SK-N-MC (cell line): ENCODE results near the gene MAFG.
"Not testable (repeated sequence)": the region's sequence is repeated elsewhere in the genome, so short reads cannot be mapped to it uniquely, and the experiment has no call there.

Source experiments
- DNase-seq: peaks from one replicate; pipeline ENCODE4 v3.0.0-alpha.2; 2011; ENCODE audit warnings: low read depth, low spot score
- H3K27ac ChIP-seq: fragments of 200-600 bp; sonication (generic); 2 replicates; pipeline ENCODE4 v1.5.1; 2016; ENCODE audit warnings: mixed run types
- H3K36me3 ChIP-seq: fragments of 200-600 bp; sonication (generic); 2 replicates; pipeline ENCODE4 v1.6.1; 2017; ENCODE audit warnings: antibody characterized with exemption, low read length, mixed read lengths; ENCODE audit not compliant: insufficient read depth
- H3K4me3 ChIP-seq: fragments of 200-600 bp; sonication (generic); 2 replicates; pipeline ENCODE4 v1.5.1; 2016
- H3K9ac ChIP-seq: fragments of 200-600 bp; sonication (generic); 2 replicates; pipeline ENCODE4 v1.8.0; 2017; ENCODE audit warnings: mixed run types, mixed read lengths; ENCODE audit not compliant: insufficient read length
- H3K9me3 ChIP-seq: fragments of 200-600 bp; sonication (generic); 2 replicates; pipeline ENCODE4 v1.6.1; 2017; ENCODE audit warnings: low read depth, mild to moderate bottlenecking, antibody characterized with exemption, low read length, moderate library complexity, mixed read lengths
- EZH2 ChIP-seq: fragments of 200-600 bp; sonication (generic); IDR thresholded peaks from one replicate; pipeline ENCODE4 v1.6.1; 2017; ENCODE audit warnings: antibody characterized with exemption
- FOXP2 ChIP-seq: optimal IDR thresholded peaks from 2 replicates; pipeline ENCODE3; 2011; ENCODE audit warnings: mild to moderate bottlenecking, moderate library complexity; ENCODE audit not compliant: insufficient read depth; ENCODE audit errors: extremely low read length, control extremely low read depth
- POLR2AphosphoS5 ChIP-seq: IDR thresholded peaks from 2 replicates; pipeline ENCODE4 v1.6.1; 2012; ENCODE audit warnings: mild to moderate bottlenecking, low read depth, low read length, borderline replicate concordance

The MAFG gene

DNA sequence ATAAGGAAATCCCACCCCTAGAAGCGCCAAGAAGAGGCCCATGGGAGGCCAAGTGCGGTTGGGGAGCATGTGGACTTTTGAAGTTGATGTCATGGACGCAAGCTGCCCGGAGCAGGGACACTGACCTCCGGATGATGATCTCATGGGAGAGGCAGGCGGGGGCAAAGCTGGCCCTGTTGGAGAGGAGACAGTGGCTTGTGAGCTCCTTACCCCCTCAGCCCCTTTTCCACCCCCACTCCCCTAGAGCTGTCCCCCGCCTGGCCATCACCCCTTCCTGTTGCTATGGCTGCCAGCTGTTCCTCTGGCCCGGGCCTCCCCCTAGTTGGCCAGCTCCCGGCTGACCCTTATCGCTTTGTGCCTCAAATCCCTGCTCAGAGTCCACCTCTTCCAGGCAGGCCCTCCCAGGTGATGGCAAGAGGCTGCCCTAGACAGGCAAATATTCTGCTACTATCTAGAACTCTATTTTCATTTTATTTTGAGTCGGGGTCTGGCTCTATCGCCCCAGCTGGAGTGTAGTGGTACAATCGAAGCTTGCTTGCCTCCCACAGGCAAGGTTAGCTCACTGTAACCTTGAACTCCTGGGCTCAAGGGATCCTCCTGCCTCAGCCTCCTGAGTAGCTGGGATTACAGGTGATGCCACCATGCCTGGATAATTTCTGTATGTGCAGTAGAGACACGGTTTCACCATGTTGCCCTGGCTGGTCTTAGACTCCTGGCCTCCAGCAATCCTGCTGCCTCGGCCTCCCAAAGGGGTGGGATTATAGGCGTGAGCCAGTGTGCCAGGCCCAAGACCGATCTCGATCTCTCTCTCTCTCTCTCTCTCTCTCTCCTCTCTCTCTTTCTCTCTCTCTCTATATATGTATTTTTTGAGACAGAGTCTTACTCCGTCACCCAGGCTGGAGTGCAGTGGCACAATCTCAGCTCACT, 26.9 kb upstream of the MAFG start:
- TF ChIP-seq EZH2: no peak
- TF ChIP-seq FOXP2: no peak
- TF ChIP-seq POLR2AphosphoS5: no peak
- H3K9ac ChIP-seq: no peak overlapping the region
- H3K9me3 ChIP-seq: no peaks in the 10 kb centered on the region
- H3K27ac ChIP-seq: no peak overlapping the region
- no peak overlapping the region for H3K4me3 ChIP-seq
- no peaks in the 10 kb centered on the region for H3K36me3 ChIP-seq
- no peak for DNase-seq

DNA sequence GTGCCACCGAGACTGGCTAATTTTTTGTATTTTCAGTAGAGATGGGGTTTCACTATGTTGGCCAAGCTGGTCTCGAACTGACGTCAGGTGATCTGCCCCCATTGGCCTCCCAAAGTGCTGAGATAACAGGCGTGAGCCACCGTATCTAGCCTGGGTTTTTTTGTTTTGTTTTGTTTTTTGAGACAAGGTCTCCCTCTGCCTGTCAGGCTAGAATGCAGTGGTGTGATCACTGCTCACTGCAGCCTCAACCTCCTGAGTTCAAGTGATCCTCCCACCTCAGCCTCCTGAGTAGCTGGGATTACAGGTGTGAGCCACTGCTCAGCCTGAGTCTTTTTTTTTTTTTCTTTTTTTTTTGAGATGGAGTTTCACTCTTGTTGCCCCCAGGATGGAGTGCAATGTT, 25.9 kb upstream of the MAFG start:
- not testable (repeated sequence) for H3K9ac ChIP-seq, H3K36me3 ChIP-seq, H3K4me3 ChIP-seq, DNase-seq, H3K9me3 ChIP-seq, H3K27ac ChIP-seq

DNA sequence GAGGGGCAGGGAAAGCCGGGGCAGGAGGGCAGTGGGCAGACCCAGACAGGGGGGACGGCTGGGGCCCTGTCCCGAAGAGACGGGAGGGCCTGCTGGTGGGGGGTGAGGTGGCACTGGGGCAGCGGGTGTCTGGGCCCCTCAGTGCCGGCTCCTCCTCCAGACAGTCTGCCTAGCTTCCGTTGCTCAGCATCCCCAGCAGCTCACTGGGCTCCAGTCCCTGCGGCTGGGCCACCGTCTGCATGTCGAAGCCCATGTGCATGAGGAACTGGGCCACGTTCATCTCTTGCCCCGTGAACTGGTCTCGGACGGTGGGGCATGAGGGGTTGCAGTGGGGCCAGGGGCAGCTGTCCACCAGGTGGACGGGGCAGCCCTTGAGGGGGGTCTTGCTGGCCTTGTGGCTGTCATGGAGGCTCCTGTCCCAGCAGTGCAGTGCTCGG, 25.3 kb upstream of the MAFG start:
- DNase-seq: no peak
- no peak overlapping the region for H3K4me3 ChIP-seq
- H3K36me3 ChIP-seq: no peaks in the 10 kb centered on the region
- no peak overlapping the region for H3K27ac ChIP-seq
- no peaks in the 10 kb centered on the region for H3K9me3 ChIP-seq
- TF ChIP-seq FOXP2 (no peak), EZH2 (no peak), POLR2AphosphoS5 (no peak)
- H3K9ac ChIP-seq: no peak overlapping the region

DNA sequence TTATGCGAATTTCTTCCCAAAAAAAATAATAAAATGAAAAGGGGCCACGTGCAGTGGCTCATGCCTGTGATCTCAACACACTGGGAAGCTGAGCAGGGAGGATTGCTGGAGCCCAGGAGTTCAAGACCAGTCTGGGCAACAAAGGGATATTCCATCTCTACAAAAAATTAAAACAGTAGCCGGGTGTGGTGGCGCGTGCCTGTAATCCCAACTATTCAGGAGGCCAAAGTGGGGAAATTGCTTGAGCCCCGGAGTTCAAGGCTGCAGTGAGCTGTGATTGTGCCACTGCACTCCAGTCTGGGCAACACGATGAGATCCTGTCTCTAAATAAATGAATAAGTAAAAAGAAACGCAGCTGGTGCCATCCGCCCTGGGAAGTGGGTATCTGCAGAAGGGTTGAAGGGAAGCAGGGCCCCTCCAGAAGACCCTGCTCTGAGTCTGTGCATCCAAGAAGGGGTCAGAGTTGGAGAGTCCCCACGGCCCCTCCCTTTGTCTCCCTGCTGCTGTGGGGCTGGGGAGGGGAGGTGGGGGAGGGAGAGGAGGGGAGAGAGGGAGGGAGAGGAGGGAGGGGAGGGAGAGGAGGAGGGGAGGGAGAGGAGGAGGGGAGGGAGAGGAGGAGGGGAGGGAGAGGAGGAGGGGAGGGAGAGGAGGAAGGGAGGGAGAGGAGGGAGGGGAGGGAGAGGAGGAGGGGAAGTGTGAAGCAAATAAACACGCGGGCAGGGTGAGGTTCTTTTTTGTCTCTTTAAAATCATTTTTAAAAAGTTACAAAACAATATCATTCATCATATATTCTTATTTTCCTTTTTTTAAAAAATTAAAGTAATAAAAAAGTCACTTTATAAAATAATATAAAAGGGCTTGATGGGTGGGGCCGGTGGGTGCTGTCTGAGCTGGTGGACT, 24.5 kb upstream of the MAFG start:
- H3K36me3 ChIP-seq: no peaks in the 10 kb centered on the region
- no peak overlapping the region for H3K27ac ChIP-seq
- no peak overlapping the region for H3K9ac ChIP-seq
- no peaks in the 10 kb centered on the region for H3K9me3 ChIP-seq
- TF ChIP-seq FOXP2 (no peak), EZH2 (no peak), POLR2AphosphoS5 (no peak)
- no peak overlapping the region for H3K4me3 ChIP-seq
- no peak for DNase-seq

DNA sequence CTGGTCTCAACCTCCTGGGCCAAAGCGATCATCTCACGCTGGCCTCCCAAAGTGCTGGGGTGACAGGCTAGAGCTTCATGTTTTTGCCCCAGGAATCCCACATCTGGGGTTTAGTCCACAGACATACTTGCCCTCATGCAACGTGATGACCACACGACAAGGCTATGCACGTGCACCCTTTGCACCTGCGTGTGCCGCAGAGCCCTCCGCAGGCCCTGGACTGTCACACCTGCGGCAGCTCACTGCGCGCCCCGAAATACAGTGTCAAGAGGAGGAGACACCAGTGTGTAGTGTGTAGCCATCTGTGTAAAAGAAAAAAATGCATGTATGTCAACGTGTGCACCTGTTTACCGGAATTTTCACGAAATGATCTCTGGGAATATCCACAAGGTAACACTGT, 23.0 kb upstream of the MAFG start:
- Histone ChIP-seq H3K9ac (no peak overlapping the region), H3K36me3 (no peaks in the 10 kb centered on the region), H3K9me3 (no peaks in the 10 kb centered on the region), H3K4me3 (no peak overlapping the region), H3K27ac (no peak overlapping the region)
- no peak for DNase-seq
- no peak for TF ChIP-seq EZH2
- no peak for TF ChIP-seq FOXP2

DNA sequence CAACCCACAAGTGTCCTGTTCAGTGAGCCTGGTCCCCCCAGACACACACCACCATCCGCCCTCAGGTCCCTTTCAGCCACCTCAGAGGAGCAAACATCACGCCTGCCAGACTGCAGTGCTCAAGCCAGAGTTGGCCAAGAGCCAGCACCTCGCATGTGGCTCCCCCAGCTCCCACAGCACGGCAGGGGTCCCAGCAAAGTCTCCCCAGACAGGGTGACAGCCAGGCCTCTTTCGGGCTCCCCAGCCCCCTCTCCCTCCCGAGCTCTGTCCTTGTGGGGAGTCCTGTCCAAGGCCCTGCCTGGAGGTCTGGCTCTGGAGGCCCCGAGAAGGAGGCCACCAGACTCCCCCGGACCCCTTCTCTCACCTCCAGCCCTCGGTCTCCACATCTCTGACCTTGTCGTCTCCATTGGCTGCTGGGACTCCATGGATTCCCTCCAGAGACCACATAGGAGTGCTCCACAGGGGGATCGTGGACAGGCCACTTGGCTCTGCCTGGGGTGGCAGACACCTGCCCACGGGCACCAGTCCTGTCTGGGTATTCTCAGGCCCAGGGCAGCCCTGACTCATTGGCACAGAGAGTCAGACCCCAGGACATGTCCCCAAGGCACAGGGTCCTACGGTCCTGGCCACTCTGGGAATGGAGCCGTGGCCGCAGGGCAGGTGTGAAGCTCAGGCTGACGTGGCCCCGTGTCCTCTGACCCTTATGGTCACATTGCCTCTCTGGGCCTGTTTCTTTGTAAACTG, 21.3 kb upstream of the MAFG start:
- H3K4me3 ChIP-seq: no peak overlapping the region
- no peak for TF ChIP-seq EZH2
- no peak for TF ChIP-seq FOXP2
- no peak for TF ChIP-seq POLR2AphosphoS5
- H3K36me3 ChIP-seq: no peaks in the 10 kb centered on the region

DNA sequence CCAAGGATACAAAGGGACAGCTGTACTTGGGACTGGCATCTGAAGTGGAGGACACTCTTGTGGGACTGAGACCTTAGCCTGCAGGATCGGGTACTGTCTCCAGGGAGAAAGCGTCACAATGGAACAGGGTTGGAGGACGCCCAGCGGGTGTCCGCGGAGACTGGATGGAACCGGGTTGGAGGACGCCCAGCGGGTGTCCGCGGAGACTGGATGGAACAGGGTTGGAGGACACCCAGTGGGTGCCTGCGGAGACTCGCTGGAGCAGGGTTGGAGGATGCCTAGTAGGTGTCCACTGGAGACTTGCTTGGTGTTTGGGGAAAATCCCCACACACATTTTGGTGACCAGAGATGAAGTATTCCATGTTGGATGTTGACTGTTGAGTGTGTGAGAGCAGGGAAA, 19.7 kb upstream of the MAFG start, which contains the start of gene MYADML2:
Gene MYADML2 (minus strand): TSS at position 45 of the 400 bp plus-strand sequence. CDS start 5,492 bp downstream, outside the sequence.
- Histone ChIP-seq H3K4me3 (no peak within 1 kb of the TSS), H3K9me3 (no peaks in the 10 kb centered on the region), H3K36me3 (no peaks in the 10 kb centered on the region), H3K9ac (no peak within 1 kb of the TSS), H3K27ac (no peak within 1 kb of the TSS)
- TF ChIP-seq POLR2AphosphoS5 (no peak), FOXP2 (no peak), EZH2 (no peak)
- DNase-seq: no peak

More for the DNA sequence above, 21.3 kb upstream of the MAFG start:
- Histone ChIP-seq H3K9me3 (no peaks in the 10 kb centered on the region), H3K27ac (no peak overlapping the region), H3K9ac (no peak overlapping the region)
- no peak for DNase-seq

DNA sequence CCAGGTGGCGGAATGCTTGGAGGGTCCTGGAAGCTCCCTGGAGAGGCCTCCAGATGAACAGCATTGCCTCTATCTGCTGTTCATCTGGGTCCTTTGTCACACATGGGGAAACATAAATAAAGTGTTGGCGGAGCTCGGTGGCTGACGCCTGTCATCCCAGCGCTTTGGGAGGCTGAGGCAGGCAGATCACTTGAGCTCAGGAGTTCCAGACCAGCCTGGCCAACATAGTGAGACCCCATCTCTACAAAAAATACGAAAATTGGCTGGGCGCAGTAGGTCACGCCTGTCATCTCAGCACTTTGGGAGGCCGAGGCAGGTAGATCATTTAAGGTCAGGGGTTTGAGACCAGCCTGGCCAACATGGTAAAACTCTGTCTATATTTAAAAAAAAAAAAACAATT, 17.3 kb upstream of the MAFG start:
- Histone ChIP-seq H3K9me3 (no peaks in the 10 kb centered on the region), H3K9ac (no peak overlapping the region), H3K4me3 (no peak overlapping the region), H3K36me3 (no peaks in the 10 kb centered on the region), H3K27ac (no peak overlapping the region)
- DNase-seq: no peak
- TF ChIP-seq EZH2: no peak
- no peak for TF ChIP-seq POLR2AphosphoS5
- no peak for TF ChIP-seq FOXP2
